ENCODE results near the gene C2orf66. TPM values are rescaled to one million over a fixed set of nuclear protein-coding genes. Genes with fewer than 3 reads are reported as not detected.
A peak's percentile ranks its signal among the peaks of the same experiment; 100 is the strongest.

C2orf66 gene
- total RNA-seq (0.27 and 0.39 TPM in 2 replicates), polyA plus RNA-seq (0.54 and 0.59 TPM in 2 replicates), polyA minus RNA-seq (0.47 TPM in 1 of 2 replicates, not detected in the other), Bru-seq, nascent RNA (percentile 29 among the genes with signal in this experiment), BruChase-seq, experiment 1, labeled RNA remaining after a 6-hour chase (percentile 71 among the genes with signal in this experiment), BruChase-seq, experiment 2, labeled RNA remaining after a 2-hour chase (percentile 55 among the genes with signal in this experiment)
- polyA plus RNA-seq (2011; cell fraction: cytosol; rRNA removed): 0.10 and 0.14 TPM in 2 replicates
- 5.6 and 6.8 TPM in 2 replicates for polyA plus RNA-seq (2011; cell fraction: nucleus; rRNA removed)
- polyA plus RNA-seq (2012): 0.44 and 0.59 TPM in 2 replicates
- not detected for polyA minus RNA-seq (2011; cell fraction: cytosol; rRNA and poly(A)+ RNA removed)
- 3.0 and 5.6 TPM in 2 replicates for polyA minus RNA-seq (2011; cell fraction: nucleus; rRNA and poly(A)+ RNA removed)
- long read RNA-seq: 0 reads

- Histone ChIP-seq H2AFZ (ENCODE audit: low read depth, low read length) (no peak within 1 kb of the TSS), H3K9me3 (replicated peaks; ENCODE audit: control insufficient read depth, insufficient read depth, low read length) (no peaks in the 10 kb centered on the region), H3K36me3 (ENCODE audit: control insufficient read depth in 2 of 2, extremely low read depth in 1 of 2, insufficient read depth in 2 of 2, low read length in 2 of 2) (no peaks in the 10 kb centered on the region), H3K9ac (replicated peaks; ENCODE audit: extremely low read depth, insufficient read depth, low read length) (no peak within 1 kb of the TSS), H3K4me2 (ENCODE audit: insufficient read depth, low read length) (no peak within 1 kb of the TSS), H3K4me3 (replicated peaks in 1 of 3; ENCODE audit: insufficient read depth in 1 of 3, low read depth in 1 of 3, low read length in 3 of 3) (no peak within 1 kb of the TSS), H3K79me2 (ENCODE audit: control insufficient read depth, insufficient read depth, low read length) (no peaks in the 10 kb centered on the region), H3K27me3 (ENCODE audit: control insufficient read depth in 2 of 2, insufficient read depth in 2 of 2, low read length in 2 of 2) (peaks cover 4 to 8% of the 10 kb centered on the region in 2 experiments), H3K9me1 (replicated peaks; ENCODE audit: control insufficient read depth, extremely low read depth, insufficient read depth, low read length) (no peaks in the 10 kb centered on the region), H4K20me1 (replicated peaks; ENCODE audit: control insufficient read depth, extremely low read depth, insufficient read depth, low read length) (no peaks in the 10 kb centered on the region), H3K27ac (ENCODE audit: insufficient read depth, low read depth, low read length) (no peak within 1 kb of the TSS), H3K4me1 (ENCODE audit: control insufficient read depth, extremely low read depth, insufficient read depth, low read length) (no peaks in the 10 kb centered on the region)
- no peak for DNase-seq (ENCODE audit: low read depth, low spot score)
- BruUV-seq (replicated peaks): no TSS peak
- dilution Hi-C loops (cut with MboI; ENCODE audit: extremely low pct_ligation_motif_present, low sequenced_read_pairs): no loop called here
- POLR2A ChIA-PET: interaction anchor here (0.8 kb wide), 1 partner anchor 10 kb away, joined by 4 read pairs; the partner anchor contains the start of gene GTF3C3
- no peak for FAIRE-seq
- TF ChIP-seq CTCF (IDR thresholded peaks at IDR 0.05; ENCODE audit: extremely low read depth in 1 of 2, insufficient read depth in 1 of 2, low read depth in 1 of 2, low read length in 2 of 2) (no peak), FOS (IDR thresholded peaks at IDR 0.05; ENCODE audit: borderline replicate concordance, insufficient read depth, low read length) (no peak), MYC (IDR thresholded peaks at IDR 0.05; ENCODE audit: low read depth, low read length) (no peak), POLR2A (IDR thresholded peaks at IDR 0.05; ENCODE audit: low read depth, low read length) (no peak), GATA2 (IDR thresholded peaks at IDR 0.05; ENCODE audit: insufficient read depth, insufficient read length, low read depth, low read length) (no peak), MAX (IDR thresholded peaks at IDR 0.05; ENCODE audit: insufficient read depth, insufficient read length) (no peak), POLR2AphosphoS5 (IDR thresholded peaks at IDR 0.05; ENCODE audit: insufficient read depth, low read depth, low read length) (no peak), JUN (IDR thresholded peaks at IDR 0.05; ENCODE audit: borderline replicate concordance, insufficient read depth, insufficient read length, low read depth) (no peak), EZH2 (IDR thresholded peaks at IDR 0.05; ENCODE audit: borderline replicate concordance, low read depth, low read length, severe bottlenecking) (no peak)
- intact Hi-C loops (cut with micrococcal nuclease): no loop called here
- CTCF ChIA-PET: no interaction called here
These were observed at the start of gene C2orf66 for GRCh38 chr2:196809260-196809659. C2orf66 (minus strand) TSS chr2:196809355; CDS start chr2:196809336, 19 bp downstream.

All from endothelial cell of umbilical vein (primary cell).